H1 (cell line): Measurements from ENCODE around the gene IL13. TPM values are rescaled to one million over a fixed set of nuclear protein-coding genes. Genes with fewer than 3 reads are reported as not detected.

Experiments used
- SUZ12 ChIP-seq: fragments of 200-600 bp; sonication (generic); IDR thresholded peaks from 2 replicates; pipeline ENCODE4 v1.6.1; 2012; ENCODE audit warnings: mild to moderate bottlenecking, inconsistent platforms, low read length, moderate library complexity, mixed read lengths
- polyA plus RNA-seq, 7 experiments: library from polyadenylated mRNA; depleted of rRNA in 3 of 7; stranded (reverse) in 5 of 7; unstranded in 2 of 7; fragments of >200 nt in 5 of 7; fragments of 200-250 nt in 2 of 7; gene quantifications; 1 replicate in 5 of 7; 2 replicates in 1 of 7; 4 replicates in 1 of 7; pipeline versions ENCODE4 v1.2.1 to v1.2.3, GENCODE V29; 2011 to 2013; ENCODE audit warnings: missing spikeins in 2 of 7, mixed read lengths in 2 of 7
- total RNA-seq: library from RNA; stranded (reverse); fragmentation: NEBNext Ultra II Directional; extraction: Animal tissue kit (Norgen Biotek cat#: 25700); gene quantifications from 2 replicates; pipeline ENCODE4 v1.2.1, GENCODE V29; 2021
- TF ChIP-seq, protein P1 (sequence below): IDR thresholded peaks from 2 replicates; pipeline ENCODE4 v1.6.1; 2011; ENCODE audit warnings: low read length, improper control_type of control experiment
- TF ChIP-seq, protein P2 (sequence below): fragments of 300-600 bp; sonication (generic); IDR thresholded peaks from 2 replicates; pipeline ENCODE4 v1.7.1; 2012; ENCODE audit warnings: low read length, moderate library complexity, mild to moderate bottlenecking, inconsistent platforms; ENCODE audit not compliant: insufficient replicate concordance

IL13 gene
- total and polyA plus RNA-seq, 2 of the 8 experiments (the other 6 are each of a cell fraction or from before 2014, with no cell fraction given) = not detected

- TF ChIP-seq, protein P1, sequence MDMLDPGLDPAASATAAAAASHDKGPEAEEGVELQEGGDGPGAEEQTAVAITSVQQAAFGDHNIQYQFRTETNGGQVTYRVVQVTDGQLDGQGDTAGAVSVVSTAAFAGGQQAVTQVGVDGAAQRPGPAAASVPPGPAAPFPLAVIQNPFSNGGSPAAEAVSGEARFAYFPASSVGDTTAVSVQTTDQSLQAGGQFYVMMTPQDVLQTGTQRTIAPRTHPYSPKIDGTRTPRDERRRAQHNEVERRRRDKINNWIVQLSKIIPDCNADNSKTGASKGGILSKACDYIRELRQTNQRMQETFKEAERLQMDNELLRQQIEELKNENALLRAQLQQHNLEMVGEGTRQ = no peak
- TF ChIP-seq SUZ12 = no peak
- TF ChIP-seq, protein P2, sequence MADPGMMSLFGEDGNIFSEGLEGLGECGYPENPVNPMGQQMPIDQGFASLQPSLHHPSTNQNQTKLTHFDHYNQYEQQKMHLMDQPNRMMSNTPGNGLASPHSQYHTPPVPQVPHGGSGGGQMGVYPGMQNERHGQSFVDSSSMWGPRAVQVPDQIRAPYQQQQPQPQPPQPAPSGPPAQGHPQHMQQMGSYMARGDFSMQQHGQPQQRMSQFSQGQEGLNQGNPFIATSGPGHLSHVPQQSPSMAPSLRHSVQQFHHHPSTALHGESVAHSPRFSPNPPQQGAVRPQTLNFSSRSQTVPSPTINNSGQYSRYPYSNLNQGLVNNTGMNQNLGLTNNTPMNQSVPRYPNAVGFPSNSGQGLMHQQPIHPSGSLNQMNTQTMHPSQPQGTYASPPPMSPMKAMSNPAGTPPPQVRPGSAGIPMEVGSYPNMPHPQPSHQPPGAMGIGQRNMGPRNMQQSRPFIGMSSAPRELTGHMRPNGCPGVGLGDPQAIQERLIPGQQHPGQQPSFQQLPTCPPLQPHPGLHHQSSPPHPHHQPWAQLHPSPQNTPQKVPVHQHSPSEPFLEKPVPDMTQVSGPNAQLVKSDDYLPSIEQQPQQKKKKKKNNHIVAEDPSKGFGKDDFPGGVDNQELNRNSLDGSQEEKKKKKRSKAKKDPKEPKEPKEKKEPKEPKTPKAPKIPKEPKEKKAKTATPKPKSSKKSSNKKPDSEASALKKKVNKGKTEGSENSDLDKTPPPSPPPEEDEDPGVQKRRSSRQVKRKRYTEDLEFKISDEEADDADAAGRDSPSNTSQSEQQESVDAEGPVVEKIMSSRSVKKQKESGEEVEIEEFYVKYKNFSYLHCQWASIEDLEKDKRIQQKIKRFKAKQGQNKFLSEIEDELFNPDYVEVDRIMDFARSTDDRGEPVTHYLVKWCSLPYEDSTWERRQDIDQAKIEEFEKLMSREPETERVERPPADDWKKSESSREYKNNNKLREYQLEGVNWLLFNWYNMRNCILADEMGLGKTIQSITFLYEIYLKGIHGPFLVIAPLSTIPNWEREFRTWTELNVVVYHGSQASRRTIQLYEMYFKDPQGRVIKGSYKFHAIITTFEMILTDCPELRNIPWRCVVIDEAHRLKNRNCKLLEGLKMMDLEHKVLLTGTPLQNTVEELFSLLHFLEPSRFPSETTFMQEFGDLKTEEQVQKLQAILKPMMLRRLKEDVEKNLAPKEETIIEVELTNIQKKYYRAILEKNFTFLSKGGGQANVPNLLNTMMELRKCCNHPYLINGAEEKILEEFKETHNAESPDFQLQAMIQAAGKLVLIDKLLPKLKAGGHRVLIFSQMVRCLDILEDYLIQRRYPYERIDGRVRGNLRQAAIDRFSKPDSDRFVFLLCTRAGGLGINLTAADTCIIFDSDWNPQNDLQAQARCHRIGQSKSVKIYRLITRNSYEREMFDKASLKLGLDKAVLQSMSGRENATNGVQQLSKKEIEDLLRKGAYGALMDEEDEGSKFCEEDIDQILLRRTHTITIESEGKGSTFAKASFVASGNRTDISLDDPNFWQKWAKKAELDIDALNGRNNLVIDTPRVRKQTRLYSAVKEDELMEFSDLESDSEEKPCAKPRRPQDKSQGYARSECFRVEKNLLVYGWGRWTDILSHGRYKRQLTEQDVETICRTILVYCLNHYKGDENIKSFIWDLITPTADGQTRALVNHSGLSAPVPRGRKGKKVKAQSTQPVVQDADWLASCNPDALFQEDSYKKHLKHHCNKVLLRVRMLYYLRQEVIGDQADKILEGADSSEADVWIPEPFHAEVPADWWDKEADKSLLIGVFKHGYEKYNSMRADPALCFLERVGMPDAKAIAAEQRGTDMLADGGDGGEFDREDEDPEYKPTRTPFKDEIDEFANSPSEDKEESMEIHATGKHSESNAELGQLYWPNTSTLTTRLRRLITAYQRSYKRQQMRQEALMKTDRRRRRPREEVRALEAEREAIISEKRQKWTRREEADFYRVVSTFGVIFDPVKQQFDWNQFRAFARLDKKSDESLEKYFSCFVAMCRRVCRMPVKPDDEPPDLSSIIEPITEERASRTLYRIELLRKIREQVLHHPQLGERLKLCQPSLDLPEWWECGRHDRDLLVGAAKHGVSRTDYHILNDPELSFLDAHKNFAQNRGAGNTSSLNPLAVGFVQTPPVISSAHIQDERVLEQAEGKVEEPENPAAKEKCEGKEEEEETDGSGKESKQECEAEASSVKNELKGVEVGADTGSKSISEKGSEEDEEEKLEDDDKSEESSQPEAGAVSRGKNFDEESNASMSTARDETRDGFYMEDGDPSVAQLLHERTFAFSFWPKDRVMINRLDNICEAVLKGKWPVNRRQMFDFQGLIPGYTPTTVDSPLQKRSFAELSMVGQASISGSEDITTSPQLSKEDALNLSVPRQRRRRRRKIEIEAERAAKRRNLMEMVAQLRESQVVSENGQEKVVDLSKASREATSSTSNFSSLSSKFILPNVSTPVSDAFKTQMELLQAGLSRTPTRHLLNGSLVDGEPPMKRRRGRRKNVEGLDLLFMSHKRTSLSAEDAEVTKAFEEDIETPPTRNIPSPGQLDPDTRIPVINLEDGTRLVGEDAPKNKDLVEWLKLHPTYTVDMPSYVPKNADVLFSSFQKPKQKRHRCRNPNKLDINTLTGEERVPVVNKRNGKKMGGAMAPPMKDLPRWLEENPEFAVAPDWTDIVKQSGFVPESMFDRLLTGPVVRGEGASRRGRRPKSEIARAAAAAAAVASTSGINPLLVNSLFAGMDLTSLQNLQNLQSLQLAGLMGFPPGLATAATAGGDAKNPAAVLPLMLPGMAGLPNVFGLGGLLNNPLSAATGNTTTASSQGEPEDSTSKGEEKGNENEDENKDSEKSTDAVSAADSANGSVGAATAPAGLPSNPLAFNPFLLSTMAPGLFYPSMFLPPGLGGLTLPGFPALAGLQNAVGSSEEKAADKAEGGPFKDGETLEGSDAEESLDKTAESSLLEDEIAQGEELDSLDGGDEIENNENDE = no peak
Observed at GRCh38 chr5:132692632-132692967, 34.6 kb downstream of the IL13 start (continued).
